Mesendoderm (in vitro differentiated cells): ENCODE measurements around the gene SSBP3.

ENCODE experiments used
- DNase-seq: peaks from one replicate; pipeline ENCODE4 v3.0.0; 2013
- H2AK5ac ChIP-seq: 2 replicates; pipeline ENCODE4 v1.6.1; 2013; ENCODE audit warnings: low read length, inconsistent platforms
- H2BK120ac ChIP-seq: 2 replicates; pipeline ENCODE4 v1.6.1; 2013; ENCODE audit warnings: low read depth, mild to moderate bottlenecking, low read length, moderate library complexity, mixed read lengths
- H2BK15ac ChIP-seq: replicated peaks from 2 replicates; pipeline ENCODE4 v1.6.1; 2013; ENCODE audit warnings: low read depth, mild to moderate bottlenecking, moderate library complexity
- H2BK5ac ChIP-seq: 2 replicates; pipeline ENCODE4 v1.6.1; 2013; ENCODE audit warnings: low read length, inconsistent platforms
- H3K18ac ChIP-seq: 2 replicates; pipeline ENCODE4 v1.6.1; 2013; ENCODE audit warnings: mild to moderate bottlenecking, low read length, mixed read lengths
- H3K23ac ChIP-seq: one replicate; pipeline ENCODE4 v1.6.1; 2013; ENCODE audit warnings: low read length
- H3K27ac ChIP-seq: 2 replicates; pipeline ENCODE4 v1.5.1; 2013; ENCODE audit warnings: low read depth, mild to moderate bottlenecking, inconsistent platforms, low read length, moderate library complexity
- H3K27me3 ChIP-seq: 2 replicates; pipeline ENCODE4 v1.6.1; 2013; ENCODE audit warnings: low read length, control low read depth, mild to moderate bottlenecking, inconsistent platforms; ENCODE audit not compliant: insufficient read depth, poor library complexity
- H3K36me3 ChIP-seq: 2 replicates; pipeline ENCODE4 v1.6.1; 2013; ENCODE audit warnings: low read length, inconsistent platforms; ENCODE audit not compliant: control insufficient read depth, insufficient read depth
- H3K4ac ChIP-seq: one replicate; pipeline ENCODE4 v1.6.1; 2013; ENCODE audit warnings: low read depth, mild to moderate bottlenecking, low read length, moderate library complexity
- H3K4me1 ChIP-seq: 2 replicates; pipeline ENCODE4 v1.6.1; 2013; ENCODE audit warnings: low read depth, low read length, inconsistent platforms; ENCODE audit not compliant: control insufficient read depth
- H3K4me2 ChIP-seq: 2 replicates; pipeline ENCODE4 v1.6.1; 2013; ENCODE audit warnings: low read length
- H3K4me3 ChIP-seq: 2 replicates; pipeline ENCODE4 v1.5.1; 2013; ENCODE audit warnings: mild to moderate bottlenecking, low read length
- H3K56ac ChIP-seq: one replicate; pipeline ENCODE4 v1.6.1; 2013; ENCODE audit warnings: low read length
- H3K79me1 ChIP-seq: 2 replicates; pipeline ENCODE4 v1.6.1; 2013; ENCODE audit warnings: low read length, inconsistent platforms
- H3K79me2 ChIP-seq: 2 replicates; pipeline ENCODE4 v1.6.1; 2013; ENCODE audit warnings: mild to moderate bottlenecking, low read length; ENCODE audit not compliant: control insufficient read depth, insufficient read depth
- H3K9ac ChIP-seq: 2 replicates; pipeline ENCODE4 v1.6.1; 2013; ENCODE audit warnings: low read length, inconsistent platforms
- H4K5ac ChIP-seq: one replicate; pipeline ENCODE4 v1.6.1; 2013; ENCODE audit warnings: low read length
- H4K8ac ChIP-seq: one replicate; pipeline ENCODE4 v1.6.1; 2013; ENCODE audit warnings: low read depth, mild to moderate bottlenecking, control low read depth, low read length, moderate library complexity
- WGBS: extraction: QIAGEN DNeasy Blood & Tissue Kit; methylation state at CpG from one replicate; pipeline ENCODE4 v1.1.7; 2013; ENCODE audit warnings: low lambda C conversion rate, missing lambda C conversion rate; ENCODE audit not compliant: insufficient coverage; ENCODE audit errors: extremely low coverage; 5-methylcytosine and 5-hydroxymethylcytosine counted together

SSBP3 gene

DNA sequence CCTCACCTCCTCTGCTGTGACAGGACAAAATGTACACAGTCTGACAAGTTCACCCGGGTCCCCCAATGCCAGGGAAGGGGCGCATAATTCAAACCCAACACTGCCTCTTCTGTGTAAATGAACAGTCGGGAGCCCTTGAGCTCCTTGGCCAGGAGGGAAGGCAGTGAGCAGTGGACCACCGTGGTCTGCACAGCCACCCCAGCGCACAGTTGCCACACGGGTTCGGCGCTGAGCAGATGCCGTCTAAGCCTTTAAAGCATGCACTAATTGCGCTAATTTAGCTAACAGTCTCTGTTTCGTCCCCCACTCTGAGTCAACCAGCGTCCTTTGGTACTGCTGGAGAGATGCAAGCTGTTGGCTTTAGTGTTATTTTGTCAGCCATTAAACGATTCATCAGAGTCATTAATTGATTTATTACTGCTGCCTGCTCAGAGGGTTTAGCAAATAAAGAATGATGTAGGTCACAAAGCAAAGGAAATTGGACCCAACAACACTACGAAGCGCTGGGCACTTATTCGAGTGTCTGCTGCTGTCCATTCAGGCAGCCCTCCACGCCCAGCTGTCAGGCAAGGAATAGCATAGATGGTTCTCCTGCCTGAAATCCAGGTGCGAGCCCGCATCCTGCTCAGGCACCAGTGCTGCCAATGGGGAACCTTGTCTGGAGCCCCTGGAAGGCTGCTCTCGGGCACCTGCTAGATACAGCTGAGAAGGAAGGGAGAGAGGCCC lies 114.8 kb downstream of the SSBP3 start:
- Histone ChIP-seq H3K36me3 (no peaks in the 10 kb centered on the region), H3K4me1 (peaks cover 22% of the 10 kb centered on the region), H3K79me2 (peaks cover 87% of the 10 kb centered on the region), H3K23ac (no peak overlapping the region), H3K9ac (no peak overlapping the region), H2BK15ac (no peak overlapping the region), H3K56ac (no peak overlapping the region), H3K18ac (no peak overlapping the region), H3K4me3 (no peak overlapping the region), H3K4ac (no peak overlapping the region), H2BK120ac (no peak overlapping the region), H4K8ac (no peak overlapping the region), H3K4me2 (no peak overlapping the region), H4K5ac (no peak overlapping the region), H2AK5ac (no peak overlapping the region), H2BK5ac (no peak overlapping the region), H3K27ac (no peak overlapping the region), H3K79me1 (peaks cover 60% of the 10 kb centered on the region), H3K27me3 (no peaks in the 10 kb centered on the region)
- WGBS: no CpG with 5 or more reads among the region's 20 CpGs
- DNase-seq: no peak

DNA sequence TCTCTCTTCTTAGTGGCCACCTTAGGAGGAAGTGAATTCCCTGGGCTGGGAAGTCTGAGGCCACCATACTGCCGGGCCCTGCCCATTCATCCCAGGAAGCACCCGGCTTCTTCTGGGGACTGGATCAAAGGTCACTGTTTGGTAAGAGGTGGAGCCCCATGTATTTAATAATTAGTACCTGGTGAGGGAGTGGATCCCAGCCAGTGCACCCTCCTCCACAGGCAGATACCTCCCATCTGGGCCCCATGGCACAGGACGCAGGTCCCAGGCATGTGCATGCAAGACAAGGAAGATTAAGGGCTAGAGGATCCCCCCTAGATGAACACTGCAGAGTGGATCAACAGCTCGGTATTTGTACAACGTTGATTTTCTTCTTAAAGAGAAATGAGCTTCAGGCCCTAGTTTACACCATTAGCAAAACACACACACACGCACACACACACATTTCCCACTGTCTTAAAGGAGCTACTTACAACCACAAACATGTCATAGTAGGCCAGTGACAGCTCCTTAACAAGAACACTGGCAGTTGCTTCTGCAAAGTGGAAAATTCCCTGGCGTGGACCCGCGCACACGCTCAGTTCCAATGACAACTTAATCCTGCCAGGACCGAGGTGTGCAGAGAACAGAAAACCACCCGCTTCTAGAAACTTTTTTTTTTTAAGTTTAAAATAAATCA lies 115.5 kb downstream of the SSBP3 start:
- no CpG with 5 or more reads among the region's 12 CpGs for WGBS
- H3K4ac ChIP-seq: no peak overlapping the region
- H3K56ac ChIP-seq: no peak overlapping the region
- H4K5ac ChIP-seq: no peak overlapping the region
- H2AK5ac ChIP-seq: no peak overlapping the region
- no peak for DNase-seq
- H3K4me3 ChIP-seq: no peak overlapping the region
- no peaks in the 10 kb centered on the region for H3K36me3 ChIP-seq
- no peak overlapping the region for H3K9ac ChIP-seq
- H3K79me1 ChIP-seq: peaks cover 62% of the 10 kb centered on the region
- H3K79me2 ChIP-seq: peaks cover 86% of the 10 kb centered on the region
- no peak overlapping the region for H3K27ac ChIP-seq
- H3K27me3 ChIP-seq: no peaks in the 10 kb centered on the region
- H2BK120ac ChIP-seq: no peak overlapping the region
- no peak overlapping the region for H3K18ac ChIP-seq
- peaks cover 27% of the 10 kb centered on the region for H3K4me1 ChIP-seq
- no peak overlapping the region for H4K8ac ChIP-seq
- H3K23ac ChIP-seq: peak overlapping the region; percentile 3
- no peak overlapping the region for H3K4me2 ChIP-seq
- H2BK15ac ChIP-seq: no peak overlapping the region
- no peak overlapping the region for H2BK5ac ChIP-seq

DNA sequence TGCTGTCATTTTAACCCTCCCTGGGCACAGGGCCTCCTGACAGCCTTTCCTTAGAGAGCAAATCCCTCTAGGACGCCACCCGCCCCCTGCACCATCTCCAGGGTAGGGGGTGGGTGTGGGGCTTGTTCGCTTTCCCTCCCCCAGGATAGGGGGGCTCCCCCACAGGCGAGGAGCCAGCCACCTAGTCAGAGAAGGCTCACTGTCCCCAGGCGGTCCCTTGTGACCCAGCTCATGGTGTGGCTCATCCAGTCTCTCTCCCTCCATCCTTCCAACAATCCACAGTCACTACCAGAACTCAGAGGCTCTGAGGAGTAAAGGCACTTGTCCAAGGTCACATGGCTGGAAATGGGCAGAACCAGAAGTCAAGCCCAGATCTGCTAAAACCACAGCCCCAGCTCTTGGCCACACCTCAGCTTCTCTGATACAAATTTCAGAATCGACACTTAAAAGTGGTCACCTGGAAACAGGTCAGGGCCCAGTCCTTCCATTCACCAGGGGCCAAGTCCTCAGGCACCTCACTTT lies 116.4 kb downstream of the SSBP3 start:
- Histone ChIP-seq H3K4me1 (peaks cover 26% of the 10 kb centered on the region), H3K56ac (no peak overlapping the region), H3K27ac (no peak overlapping the region), H3K4ac (no peak overlapping the region), H3K18ac (no peak overlapping the region), H3K79me2 (peaks cover 80% of the 10 kb centered on the region), H3K4me3 (no peak overlapping the region), H2AK5ac (no peak overlapping the region), H2BK5ac (no peak overlapping the region), H3K36me3 (no peaks in the 10 kb centered on the region), H3K79me1 (peaks cover 59% of the 10 kb centered on the region), H2BK15ac (no peak overlapping the region), H4K5ac (no peak overlapping the region), H4K8ac (no peak overlapping the region), H3K27me3 (no peaks in the 10 kb centered on the region), H3K4me2 (no peak overlapping the region), H3K23ac (no peak overlapping the region), H2BK120ac (no peak overlapping the region), H3K9ac (no peak overlapping the region)
- DNase-seq: no peak
- WGBS: no CpG with 5 or more reads among the region's 6 CpGs

DNA sequence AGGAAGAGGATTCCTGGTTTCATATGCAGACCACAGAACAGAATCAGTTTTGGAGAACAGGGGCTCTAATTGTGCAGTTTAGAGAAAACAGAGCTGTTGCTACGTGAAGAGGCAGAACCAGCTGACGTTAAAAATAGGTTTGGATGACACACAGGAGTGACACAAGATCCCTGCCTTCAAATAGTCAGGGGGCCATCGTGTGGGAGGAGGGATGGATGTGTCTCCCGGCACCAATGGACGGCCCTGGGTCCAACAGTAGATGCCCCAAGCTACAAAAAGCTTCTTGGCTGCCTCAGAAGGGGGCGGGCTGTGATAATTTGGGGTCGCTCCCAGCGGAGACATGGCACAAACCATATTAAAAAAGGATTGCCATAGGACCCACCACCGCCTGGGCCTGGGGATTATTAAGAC lies 118.4 kb downstream of the SSBP3 start:
- Histone ChIP-seq H3K4me1 (peaks cover 18% of the 10 kb centered on the region), H3K23ac (no peak overlapping the region), H3K56ac (no peak overlapping the region), H4K8ac (no peak overlapping the region), H2BK5ac (no peak overlapping the region), H3K27me3 (no peaks in the 10 kb centered on the region), H3K79me1 (peaks cover 56% of the 10 kb centered on the region), H3K79me2 (peaks cover 73% of the 10 kb centered on the region), H2BK120ac (no peak overlapping the region), H3K36me3 (no peaks in the 10 kb centered on the region), H3K4ac (no peak overlapping the region), H4K5ac (no peak overlapping the region), H3K9ac (no peak overlapping the region), H2AK5ac (no peak overlapping the region), H3K4me3 (no peak overlapping the region), H3K27ac (no peak overlapping the region), H3K18ac (no peak overlapping the region), H3K4me2 (no peak overlapping the region), H2BK15ac (no peak overlapping the region)
- no peak for DNase-seq
- WGBS: no CpG with 5 or more reads among the region's 9 CpGs

DNA sequence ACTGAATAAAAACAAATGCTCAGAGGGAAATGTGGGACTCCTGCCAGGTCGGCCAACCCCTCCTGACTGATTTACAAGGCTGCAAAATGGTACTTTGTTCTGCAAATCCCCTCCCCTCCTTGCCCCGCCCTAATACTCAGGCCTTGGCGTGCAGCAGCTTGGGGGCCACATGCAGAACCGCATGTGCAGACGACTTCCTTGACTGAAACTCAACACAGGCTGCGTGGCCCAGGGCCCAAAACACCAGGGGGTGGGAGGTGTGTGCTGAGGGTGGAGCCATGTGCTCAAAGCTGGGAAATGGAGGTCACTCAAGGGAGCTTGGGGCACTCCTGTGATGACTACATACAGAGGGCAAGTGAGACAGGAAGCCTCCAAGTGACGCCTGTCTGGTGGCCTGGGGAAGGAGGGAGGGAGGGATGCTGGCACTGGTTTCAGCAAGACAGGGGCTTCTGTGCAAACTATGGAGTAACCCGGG lies 119.0 kb downstream of the SSBP3 start:
- H4K8ac ChIP-seq: no peak overlapping the region
- H3K27ac ChIP-seq: no peak overlapping the region
- peak; percentile 66 for DNase-seq

More for the DNA sequence above, 119.0 kb downstream of the SSBP3 start:
- peaks cover 55% of the 10 kb centered on the region for H3K79me1 ChIP-seq
- H3K23ac ChIP-seq: no peak overlapping the region
- no peak overlapping the region for H2BK15ac ChIP-seq
- H3K56ac ChIP-seq: peak overlapping the region; percentile 31
- H3K4me3 ChIP-seq: no peak overlapping the region
- peaks cover 18% of the 10 kb centered on the region for H3K4me1 ChIP-seq
- H2BK5ac ChIP-seq: no peak overlapping the region
- no peak overlapping the region for H3K4ac ChIP-seq
- WGBS: no CpG with 5 or more reads among the region's 8 CpGs
- peaks cover 71% of the 10 kb centered on the region for H3K79me2 ChIP-seq
- no peak overlapping the region for H2AK5ac ChIP-seq
- H3K4me2 ChIP-seq: no peak overlapping the region
- H3K9ac ChIP-seq: no peak overlapping the region
- H3K27me3 ChIP-seq: no peaks in the 10 kb centered on the region
- H4K5ac ChIP-seq: no peak overlapping the region
- no peak overlapping the region for H3K18ac ChIP-seq
- no peak overlapping the region for H2BK120ac ChIP-seq
- H3K36me3 ChIP-seq: no peaks in the 10 kb centered on the region
